ENCODE measurements around the gene SPANXN2. TPM values are rescaled to one million over a fixed set of nuclear protein-coding genes. Genes with fewer than 3 reads are reported as not detected.

SPANXN2 gene
- total and polyA plus RNA-seq, 7 experiments from 2014 or later = not detected

GRCh38 chrX:143663755-143664154, 56.8 kb downstream of the SPANXN2 start:
- POLR2A ChIA-PET = no interaction called here
- no peaks in the 10 kb centered on the region for H3K36me3 ChIP-seq (ENCODE audit: control insufficient read depth in 2 of 3, insufficient read depth in 3 of 3, low read length in 3 of 3)
- DNase-seq (no peak), ATAC-seq (no peak)
- H3K27me3 Mint-ChIP-seq = no peaks in the 10 kb centered on the region
- H3K4me3 Mint-ChIP-seq = no peak overlapping the region
- H3K27ac Mint-ChIP-seq = no peak overlapping the region
- H3K4me3 ChIP-seq (ENCODE audit: low read length) = no peak overlapping the region
- H3K27ac ChIP-seq (ENCODE audit: low read depth, low read length) = no peak overlapping the region
- no peaks in the 10 kb centered on the region for H3K36me3 Mint-ChIP-seq
- intact Hi-C loops (cut with micrococcal nuclease) = no loop called here
- CTCF ChIA-PET = no interaction called here
- H3K27me3 ChIP-seq (ENCODE audit: control insufficient read depth in 2 of 2, insufficient read depth in 2 of 2, low read length in 2 of 2) = no peaks in the 10 kb centered on the region
- H3K4me1 Mint-ChIP-seq = no peaks in the 10 kb centered on the region
- peaks cover 0 to 8% (median 0%) of the 10 kb centered on the region in 11 donors for H3K9me3 Mint-ChIP-seq
- H3K4me1 ChIP-seq (ENCODE audit: control insufficient read depth in 2 of 2, insufficient read depth in 2 of 2, low read length in 2 of 2) = no peaks in the 10 kb centered on the region
- H3K9me3 ChIP-seq (ENCODE audit: control insufficient read depth in 2 of 3, low read length in 3 of 3) = no peaks in the 10 kb centered on the region

Other genes starting within 250 kb of the SPANXN2 start
- gene SPANXN3, start 203.3 kb downstream of the SPANXN2 start, total RNA-seq = not detected
- gene SPANXN3, start 203.3 kb downstream of the SPANXN2 start, polyA plus RNA-seq = not detected
- gene SLITRK4, start 84.7 kb downstream of the SPANXN2 start, total RNA-seq = 1 to 10 TPM in 1 of 5 experiments, under 1 TPM in 1, not detected in 3; 0.13 to 2.6 TPM
- gene SLITRK4, start 84.7 kb downstream of the SPANXN2 start, polyA plus RNA-seq = not detected
- not detected for gene UBE2NL, start 163.3 kb upstream of the SPANXN2 start, total RNA-seq
- not detected for gene UBE2NL, start 163.3 kb upstream of the SPANXN2 start, polyA plus RNA-seq